ENCODE results near the gene LMLN.
"Not testable (repeated sequence)": the region's sequence is repeated elsewhere in the genome, so short reads cannot be mapped to it uniquely, and the experiment has no call there.

LMLN gene

GRCh38 chr3:197958346-197958745, 1.7 kb upstream of the LMLN start:
- no peak for FAIRE-seq

GRCh38 chr3:197958848-197959247, 1.2 kb upstream of the LMLN start:
- not testable (repeated sequence) for FAIRE-seq

GRCh38 chr3:197959500-197959890, 522 bp upstream of the LMLN start:
- peak; percentile 23 for FAIRE-seq

GRCh38 chr3:197960694-197961581, 921 bp downstream of the LMLN start:
- FAIRE-seq, result no peak

GRCh38 chr3:197961582-197961945, 1.5 kb downstream of the LMLN start:
- FAIRE-seq, result no peak

DNA sequence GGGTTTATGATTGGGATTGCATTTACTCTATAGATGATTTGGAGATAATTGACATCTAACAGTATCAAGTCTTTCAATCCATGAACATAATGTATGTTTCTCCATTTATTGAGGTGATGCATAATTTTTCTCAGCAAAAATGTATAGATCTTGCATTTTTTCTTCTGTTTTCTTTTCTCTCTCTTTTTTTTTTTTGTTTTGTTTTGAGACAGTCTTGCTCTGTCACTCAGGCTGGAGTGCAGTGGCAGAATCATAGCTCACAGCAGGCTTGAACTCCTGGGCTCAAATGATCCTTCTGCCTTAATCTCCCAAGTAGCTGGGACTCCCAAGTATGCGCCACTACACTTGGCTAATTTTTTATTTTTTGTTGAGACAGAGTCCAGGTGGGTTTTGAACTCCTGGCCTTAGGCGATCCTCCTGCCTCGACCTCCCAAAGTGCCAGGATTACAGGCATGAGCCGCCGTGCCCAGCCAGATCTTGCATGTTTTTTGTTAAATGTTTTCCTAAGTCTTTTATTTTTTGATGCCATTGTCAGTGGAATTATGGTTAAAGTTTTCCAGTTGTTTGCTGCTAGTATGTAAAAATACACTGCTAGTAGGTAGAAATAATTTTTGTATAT, 3.1 kb downstream of the LMLN start:
- no peak for FAIRE-seq

- not testable (repeated sequence) for FAIRE-seq
Measured at GRCh38 chr3:197967337-197967989, 7.4 kb downstream of the LMLN start.

GRCh38 chr3:197970588-197970987, 10.6 kb downstream of the LMLN start:
- FAIRE-seq, result no peak

DNA sequence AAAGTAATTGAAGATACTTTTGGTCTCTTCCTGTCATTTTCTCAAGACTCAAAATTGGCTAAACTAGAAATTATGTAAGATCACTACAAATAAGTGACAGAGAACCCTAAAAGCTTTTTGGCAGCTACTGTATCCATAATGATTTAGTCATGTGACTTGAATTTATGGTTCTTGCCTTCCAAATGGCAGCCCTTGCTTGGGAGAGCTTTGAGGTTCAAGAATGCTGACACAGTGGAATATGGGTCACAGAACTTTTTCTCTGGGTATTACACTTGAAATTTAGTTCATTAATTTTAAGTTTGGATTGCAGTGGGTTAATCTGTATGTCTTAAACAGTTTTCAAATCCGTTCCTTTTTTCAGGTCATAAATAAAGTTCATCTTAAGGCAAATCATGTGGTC, 14.0 kb downstream of the LMLN start:
- FAIRE-seq, result no peak

DNA sequence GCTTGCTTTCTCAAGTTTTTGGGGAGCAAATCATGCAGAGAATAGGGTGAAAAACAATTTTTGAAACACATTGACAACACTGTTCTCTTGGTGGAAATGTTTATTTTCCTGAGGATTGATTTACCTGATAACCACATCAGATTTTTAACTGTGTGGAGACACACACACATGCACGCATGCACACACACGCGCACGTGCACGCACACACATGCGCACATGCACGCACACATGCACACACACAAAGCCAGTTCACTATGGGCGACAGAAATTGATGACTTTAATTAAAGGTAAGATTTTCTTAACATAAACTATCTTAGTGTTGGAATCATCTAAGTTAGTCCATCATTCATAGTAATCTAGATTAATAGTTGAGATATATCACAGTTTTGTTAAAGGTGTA, 15.3 kb downstream of the LMLN start:
- FAIRE-seq, result no peak

GRCh38 chr3:197983076-197983475, 23.1 kb downstream of the LMLN start:
- no peak for FAIRE-seq

DNA sequence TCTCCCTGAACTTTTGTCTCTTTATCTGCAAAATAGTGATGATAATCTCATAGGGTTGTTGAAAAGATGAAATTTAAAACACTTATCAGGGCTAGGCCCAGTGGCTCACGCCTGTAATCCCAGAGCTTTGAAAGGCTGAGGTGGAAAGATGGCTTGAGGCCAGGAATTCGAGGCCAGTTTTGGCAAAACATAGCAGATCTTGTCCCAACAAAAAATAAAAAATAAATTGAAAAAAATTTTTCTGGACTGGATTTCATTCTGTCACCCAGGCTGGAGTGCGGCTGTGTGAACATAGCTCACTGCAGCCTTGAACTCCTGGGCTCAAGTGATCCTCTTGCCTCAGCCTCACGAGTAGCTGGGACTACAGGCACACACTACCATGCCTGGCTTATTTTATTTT, 29.6 kb downstream of the LMLN start:
- FAIRE-seq, result no peak

DNA sequence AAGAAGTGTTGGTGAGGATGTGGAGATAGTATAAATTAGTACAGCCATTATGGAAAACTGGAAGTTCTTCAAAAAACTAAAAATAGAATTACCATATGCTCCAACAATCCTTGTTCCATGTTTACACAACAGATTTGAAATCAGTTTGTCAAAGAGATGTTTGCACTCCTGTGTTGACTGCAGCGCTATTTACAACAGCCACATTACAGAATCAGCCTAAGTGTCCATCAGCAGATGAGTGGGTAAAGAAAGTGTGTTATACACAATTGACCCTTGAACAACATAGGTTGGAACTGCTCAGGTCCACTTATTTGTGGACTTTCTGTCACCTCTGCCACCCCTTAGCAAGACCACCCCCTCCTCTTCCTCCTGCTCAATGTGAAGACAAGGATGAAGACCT, 34.7 kb downstream of the LMLN start:
- FAIRE-seq, result no peak

DNA sequence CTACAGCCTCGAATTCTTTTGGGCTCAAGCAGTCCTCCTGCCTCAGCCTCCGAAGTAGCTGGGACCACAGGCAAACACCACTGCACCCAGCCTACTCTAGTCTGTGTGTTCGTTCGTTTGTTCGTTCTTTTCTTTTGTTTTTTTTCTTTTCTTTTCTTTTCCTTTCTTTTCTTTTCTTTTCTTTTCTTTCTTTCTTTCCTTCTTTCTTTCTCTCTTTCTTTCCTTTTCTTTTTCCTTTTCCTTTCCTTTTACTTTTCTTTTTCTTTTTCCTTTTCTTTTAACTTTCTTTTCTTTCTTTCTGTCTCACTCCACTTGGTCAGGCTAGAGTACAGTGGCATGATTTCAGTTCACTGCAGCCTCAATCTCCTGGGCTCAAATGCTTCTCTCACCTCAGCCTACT, 36.8 kb downstream of the LMLN start:
- FAIRE-seq, result no peak

DNA sequence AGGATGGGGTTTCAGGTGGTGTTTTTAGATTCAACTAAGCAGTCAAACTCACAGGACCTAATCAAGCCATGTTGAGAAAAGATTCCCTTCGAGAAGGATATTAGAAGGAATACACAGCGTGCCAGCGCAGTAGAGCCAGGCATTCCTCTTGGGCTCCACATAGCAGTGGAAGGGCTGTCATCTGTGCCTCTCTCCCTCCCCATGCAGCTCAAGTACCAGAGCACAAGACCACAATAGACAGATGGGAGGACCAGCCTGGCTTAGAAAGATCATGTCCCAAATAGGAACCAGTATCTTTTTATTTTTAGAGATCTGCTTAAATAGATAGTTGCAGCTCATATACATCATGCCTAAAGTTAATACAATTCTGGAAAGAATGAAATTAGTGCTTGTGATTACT, 37.9 kb downstream of the LMLN start:
- FAIRE-seq, result no peak

- no peak for FAIRE-seq
Measured at GRCh38 chr3:198017090-198017489, 57.1 kb downstream of the LMLN start.

- FAIRE-seq, result no peak
Measured at GRCh38 chr3:198018416-198018815, 58.4 kb downstream of the LMLN start.

- FAIRE-seq, result no peak
Measured at GRCh38 chr3:198019115-198019514, 59.1 kb downstream of the LMLN start.

DNA sequence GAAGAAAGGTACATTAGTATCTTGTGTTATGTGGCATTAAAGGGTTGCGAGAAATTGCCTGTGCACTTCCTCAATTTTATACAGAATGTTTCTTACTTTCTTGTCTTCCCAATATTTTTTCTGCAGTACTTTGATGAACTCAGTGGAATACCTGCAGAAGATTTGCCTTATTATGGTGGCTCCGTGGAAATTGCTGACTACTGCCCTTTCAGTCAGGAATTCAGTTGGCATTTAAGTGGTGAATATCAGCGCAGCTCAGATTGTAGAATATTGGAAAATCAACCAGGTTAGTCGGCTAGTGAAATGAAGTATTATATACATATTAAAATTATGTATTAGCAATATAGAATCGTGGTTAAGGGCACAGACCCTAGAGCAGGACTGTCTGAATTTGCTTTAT, 61.3 kb downstream of the LMLN start:
- FAIRE-seq, result no peak

GRCh38 chr3:198022604-198023003, 62.6 kb downstream of the LMLN start:
- no peak for FAIRE-seq

DNA sequence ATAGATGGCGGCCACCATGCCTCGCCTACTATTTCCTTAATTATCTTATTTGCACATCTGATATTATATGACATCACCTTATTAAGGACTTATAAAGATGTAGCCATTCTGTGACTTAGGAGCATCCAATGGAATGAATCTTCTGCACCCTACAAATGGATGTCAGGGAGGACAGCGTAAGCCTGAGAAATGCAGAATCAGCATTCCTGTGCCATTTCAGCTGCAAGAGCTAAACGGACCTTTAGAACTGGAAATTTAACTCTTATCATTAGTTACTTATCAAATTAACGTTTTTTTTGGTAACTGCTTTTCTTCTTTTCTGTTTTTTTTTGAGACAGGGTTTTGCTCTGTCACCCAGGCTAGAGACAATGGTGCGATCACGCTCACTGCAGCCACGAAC, 65.6 kb downstream of the LMLN start:
- no peak for FAIRE-seq

DNA sequence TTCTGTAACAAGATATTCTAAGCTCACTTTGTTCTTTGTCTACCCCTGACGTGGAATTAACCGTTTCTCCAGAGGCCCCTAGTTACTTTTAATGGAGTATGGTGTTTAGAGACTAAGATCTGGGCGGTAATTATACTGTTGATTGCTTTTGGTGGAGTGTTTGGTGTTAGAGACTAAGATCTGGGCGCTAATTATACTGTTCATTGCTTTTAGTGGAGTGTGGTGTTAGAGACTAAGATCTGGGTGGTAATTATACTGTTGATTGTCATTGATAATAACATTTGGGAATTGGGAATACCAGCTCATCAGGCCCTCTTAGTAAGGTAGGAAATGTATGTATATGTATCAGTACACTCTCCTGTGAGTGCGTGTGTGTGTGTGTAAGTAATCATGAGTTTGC, 66.6 kb downstream of the LMLN start:
- FAIRE-seq, result no peak

DNA sequence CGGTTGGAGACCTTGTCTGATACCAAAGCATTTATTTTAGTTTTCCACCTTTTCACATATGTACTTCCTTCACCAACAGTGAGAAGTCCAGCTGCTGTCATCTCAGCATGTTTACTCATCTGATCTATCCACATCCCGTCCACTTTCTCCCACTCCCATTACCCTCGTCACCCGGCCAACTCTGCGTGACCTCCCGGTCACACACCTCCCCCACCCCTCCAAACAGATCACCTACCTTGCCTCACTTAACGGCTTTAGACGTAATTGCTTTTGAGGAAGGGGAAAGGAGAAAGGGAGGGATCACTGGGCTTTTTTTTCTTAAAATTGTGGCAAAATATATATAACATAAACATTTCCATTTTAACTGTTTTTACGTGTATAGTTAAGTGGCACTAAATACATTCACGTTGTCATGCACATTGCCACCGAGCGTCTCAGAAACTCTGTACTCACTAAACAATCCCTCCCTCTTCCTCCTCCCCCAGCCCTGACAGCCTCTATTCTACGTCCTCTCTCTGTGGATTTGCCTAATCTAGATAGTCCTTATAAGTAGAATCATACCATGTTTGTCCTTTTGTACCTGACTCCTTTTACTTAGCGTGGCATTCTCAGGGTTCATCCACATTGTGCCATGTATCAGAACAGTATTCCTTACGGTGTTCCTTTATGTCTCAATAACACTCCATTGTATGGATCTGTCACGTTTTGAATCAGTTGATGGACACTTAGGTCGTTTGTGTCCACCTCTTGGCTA, 67.2 kb downstream of the LMLN start:
- no peak for FAIRE-seq

All from G401.6 (cell line).